SKM-1 treated with dmso at 0.1 percent for 144 hours (cell line): ENCODE measurements around the gene PGGT1B.
"Not testable (repeated sequence)": the region's sequence is repeated elsewhere in the genome, so short reads cannot be mapped to it uniquely, and the experiment has no call there.

Source experiments
- DNase-seq: peaks from one replicate; lab custom pipeline; 2025; ENCODE audit not compliant: unreplicated experiment; lab: John Stamatoyannopoulos, UW

PGGT1B gene

GRCh38 chr5:115260248-115260647, 2.4 kb downstream of the PGGT1B start:
- DNase-seq: no peak

- DNase-seq: no peak
Observed at GRCh38 chr5:115257981-115258380, 4.7 kb downstream of the PGGT1B start.

- not testable (repeated sequence) for DNase-seq
Observed at GRCh38 chr5:115249379-115249778, 13.3 kb downstream of the PGGT1B start.

GRCh38 chr5:115246361-115246991, 16.2 kb downstream of the PGGT1B start:
- DNase-seq: peak; percentile 22

- no peak for DNase-seq
Observed at GRCh38 chr5:115243412-115243811, 19.3 kb downstream of the PGGT1B start.

GRCh38 chr5:115241881-115242642, 20.6 kb downstream of the PGGT1B start:
- DNase-seq: no peak

GRCh38 chr5:115237066-115237465, 25.6 kb downstream of the PGGT1B start:
- no peak for DNase-seq

GRCh38 chr5:115236599-115236998, 26.1 kb downstream of the PGGT1B start:
- DNase-seq: no peak

- DNase-seq: no peak
Observed at GRCh38 chr5:115231598-115231997, 31.1 kb downstream of the PGGT1B start.

- no peak for DNase-seq
Observed at GRCh38 chr5:115229606-115230005, 33.1 kb downstream of the PGGT1B start.

GRCh38 chr5:115227281-115227680, 35.4 kb downstream of the PGGT1B start:
- DNase-seq: no peak

- DNase-seq: no peak
Observed at GRCh38 chr5:115214541-115214940, 48.1 kb downstream of the PGGT1B start.

GRCh38 chr5:115209279-115209678, 53.4 kb downstream of the PGGT1B start:
- DNase-seq: peak; percentile 96

GRCh38 chr5:115202952-115203351, 59.7 kb downstream of the PGGT1B start:
- no peak for DNase-seq

GRCh38 chr5:115196161-115196560, 66.5 kb downstream of the PGGT1B start:
- DNase-seq: no peak

- DNase-seq: no peak
Observed at GRCh38 chr5:115194676-115195075, 68.0 kb downstream of the PGGT1B start.

GRCh38 chr5:115193295-115193694, 69.4 kb downstream of the PGGT1B start:
- no peak for DNase-seq

- DNase-seq: no peak
Observed at GRCh38 chr5:115192098-115192497, 70.6 kb downstream of the PGGT1B start.

- DNase-seq: no peak
Observed at GRCh38 chr5:115191474-115192031, 71.1 kb downstream of the PGGT1B start.

GRCh38 chr5:115190388-115190787, 72.3 kb downstream of the PGGT1B start:
- no peak for DNase-seq

GRCh38 chr5:115189866-115190265, 72.8 kb downstream of the PGGT1B start:
- no peak for DNase-seq

- DNase-seq: no peak
Observed at GRCh38 chr5:115186794-115187193, 75.9 kb downstream of the PGGT1B start.
